ENCODE results near the gene MRPS35.

MRPS35 gene

DNA sequence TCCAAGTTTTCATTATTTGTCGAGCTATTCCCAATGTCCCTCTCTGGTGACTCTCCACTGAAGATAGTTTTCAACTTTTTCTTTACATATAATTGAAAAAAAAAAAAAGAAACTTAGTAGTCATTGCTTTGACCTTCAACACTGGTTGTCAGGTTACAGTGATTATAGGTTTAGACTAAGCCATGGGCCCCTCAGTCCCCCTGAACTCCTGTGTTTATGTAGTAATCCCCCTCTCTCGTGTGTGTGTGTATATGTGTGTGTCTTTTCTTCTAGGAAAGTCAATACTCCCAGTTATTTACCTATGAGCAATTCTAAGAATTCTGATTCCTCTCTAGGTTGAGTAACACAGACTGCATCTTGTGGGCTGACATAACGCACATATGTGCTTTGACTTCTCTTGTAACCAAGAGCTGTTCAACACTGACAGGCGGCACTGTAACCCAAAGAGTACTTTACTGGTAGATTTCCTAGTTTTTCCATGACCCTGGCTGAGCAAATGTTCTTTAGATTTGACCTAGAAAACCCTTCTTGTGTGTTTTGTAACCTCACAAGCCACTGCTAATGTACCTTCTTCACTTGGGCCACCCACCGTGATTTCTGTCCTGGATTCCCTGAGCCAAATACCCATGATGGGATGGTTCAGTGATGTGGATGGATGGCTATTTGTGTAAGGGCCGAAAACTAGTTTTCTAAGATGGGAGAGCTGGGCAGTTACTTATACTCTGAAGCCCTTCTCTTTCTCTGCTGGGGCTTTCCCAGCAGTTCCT, 84.4 kb downstream of the MRPS35 start:
- Histone ChIP-seq H3K27me3 (ENCODE audit: control insufficient read depth, insufficient read depth, low read length) (no peaks in the 10 kb centered on the region), H3K36me3 (ENCODE audit: control insufficient read depth, insufficient read depth, low read length) (peaks cover 84% of the 10 kb centered on the region), H3K4me1 (ENCODE audit: control insufficient read depth, insufficient read depth, low read length) (no peaks in the 10 kb centered on the region)

DNA sequence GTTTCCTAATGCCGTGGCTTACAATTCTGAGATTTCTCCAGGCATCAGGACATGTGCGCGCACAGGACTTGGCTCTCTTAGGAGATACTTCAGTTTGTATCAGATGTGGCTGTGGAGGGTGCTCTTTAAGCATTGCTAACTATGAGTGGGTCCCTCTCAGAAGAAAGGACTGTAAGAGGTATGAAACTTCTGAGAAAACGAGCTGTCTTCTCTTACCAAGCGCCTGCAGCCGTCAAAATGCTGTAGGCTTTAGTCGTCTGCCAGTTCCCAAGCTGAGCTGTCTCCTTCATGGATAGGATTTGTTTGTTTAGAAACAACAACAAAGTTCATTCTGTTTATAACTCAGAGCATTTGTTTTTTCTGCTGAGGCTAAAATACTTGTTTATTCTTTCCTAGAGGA, 85.5 kb downstream of the MRPS35 start:
- Histone ChIP-seq H3K36me3 (ENCODE audit: control insufficient read depth, insufficient read depth, low read length) (peaks cover 84% of the 10 kb centered on the region), H3K9me3 (ENCODE audit: control insufficient read depth, insufficient read depth, low read length) (no peaks in the 10 kb centered on the region), H3K27me3 (ENCODE audit: control insufficient read depth, insufficient read depth, low read length) (no peaks in the 10 kb centered on the region), H3K27ac (ENCODE audit: low read depth, low read length) (no peak overlapping the region), H3K9ac (ENCODE audit: low read depth, low read length) (no peak overlapping the region), H3K4me1 (ENCODE audit: control insufficient read depth, insufficient read depth, low read length) (no peaks in the 10 kb centered on the region), H3K4me3 (ENCODE audit: low read depth, low read length) (no peak overlapping the region)

More for the DNA sequence above, 84.4 kb downstream of the MRPS35 start:
- Histone ChIP-seq H3K27ac (ENCODE audit: low read depth, low read length) (no peak overlapping the region), H3K9me3 (ENCODE audit: control insufficient read depth, insufficient read depth, low read length) (no peaks in the 10 kb centered on the region), H3K9ac (ENCODE audit: low read depth, low read length) (no peak overlapping the region), H3K4me3 (ENCODE audit: low read depth, low read length) (no peak overlapping the region)

DNA sequence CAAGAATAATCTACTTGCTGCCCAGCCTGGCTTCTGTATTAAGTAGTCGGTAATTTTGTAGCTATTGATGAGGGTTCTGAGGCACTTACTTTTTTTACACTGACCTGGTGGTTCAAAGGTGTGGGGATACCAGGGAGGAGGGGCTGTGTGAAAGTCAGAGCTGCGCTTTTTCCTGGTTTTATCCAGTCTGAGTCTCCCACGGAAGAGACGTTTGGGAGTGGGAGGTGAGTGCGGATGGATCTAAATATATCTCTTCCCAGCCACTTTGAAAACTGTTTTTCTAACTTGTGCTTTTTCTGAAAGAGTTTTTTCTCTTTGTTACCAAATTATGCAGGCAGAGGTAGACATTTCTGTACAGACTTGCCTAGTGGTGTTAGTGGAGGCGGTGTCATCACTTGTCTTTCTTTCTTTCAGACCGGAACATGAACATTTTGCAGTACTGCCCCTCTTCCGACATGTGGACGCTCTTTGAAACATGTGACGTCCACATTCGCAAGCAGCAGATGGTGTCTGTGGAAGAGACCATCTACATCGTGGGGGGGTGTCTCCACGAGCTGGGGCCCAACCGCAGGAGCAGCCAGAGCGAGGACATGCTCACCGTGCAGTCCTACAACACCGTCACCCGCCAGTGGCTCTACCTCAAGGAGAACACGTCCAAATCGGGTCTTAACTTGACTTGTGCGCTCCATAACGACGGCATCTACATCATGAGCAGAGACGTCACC, 86.8 kb downstream of the MRPS35 start:
- Histone ChIP-seq H3K27me3 (ENCODE audit: control insufficient read depth, insufficient read depth, low read length) (no peaks in the 10 kb centered on the region), H3K27ac (ENCODE audit: low read depth, low read length) (no peak overlapping the region), H3K9ac (ENCODE audit: low read depth, low read length) (no peak overlapping the region), H3K4me1 (ENCODE audit: control insufficient read depth, insufficient read depth, low read length) (no peaks in the 10 kb centered on the region), H3K4me3 (ENCODE audit: low read depth, low read length) (no peak overlapping the region), H3K36me3 (ENCODE audit: control insufficient read depth, insufficient read depth, low read length) (peaks cover 72% of the 10 kb centered on the region), H3K9me3 (ENCODE audit: control insufficient read depth, insufficient read depth, low read length) (no peaks in the 10 kb centered on the region)

DNA sequence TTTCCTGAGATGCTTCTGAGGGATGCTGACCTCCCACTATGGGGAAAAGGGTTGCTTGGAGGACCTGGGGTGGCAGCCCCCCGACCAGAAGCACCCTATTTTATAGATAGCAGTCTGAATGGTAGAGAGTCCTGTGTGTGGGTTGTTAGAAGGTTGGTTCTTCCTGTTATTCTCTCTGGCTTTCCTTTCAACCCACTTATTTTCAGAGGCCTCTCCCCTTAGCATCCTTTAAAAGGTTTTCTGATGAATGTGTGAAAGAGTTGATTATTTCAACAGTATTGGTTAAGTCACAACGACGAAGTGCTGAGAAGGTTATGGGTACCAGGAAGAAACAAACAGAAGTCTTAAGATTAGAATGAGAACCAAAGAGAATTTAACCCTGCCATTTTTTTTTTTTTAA, 90.2 kb downstream of the MRPS35 start:
- Histone ChIP-seq H3K4me3 (ENCODE audit: low read depth, low read length) (no peak overlapping the region), H3K9ac (ENCODE audit: low read depth, low read length) (no peak overlapping the region), H3K4me1 (ENCODE audit: control insufficient read depth, insufficient read depth, low read length) (no peaks in the 10 kb centered on the region), H3K9me3 (ENCODE audit: control insufficient read depth, insufficient read depth, low read length) (no peaks in the 10 kb centered on the region), H3K36me3 (ENCODE audit: control insufficient read depth, insufficient read depth, low read length) (peaks cover 41% of the 10 kb centered on the region), H3K27ac (ENCODE audit: low read depth, low read length) (no peak overlapping the region), H3K27me3 (ENCODE audit: control insufficient read depth, insufficient read depth, low read length) (no peaks in the 10 kb centered on the region)

DNA sequence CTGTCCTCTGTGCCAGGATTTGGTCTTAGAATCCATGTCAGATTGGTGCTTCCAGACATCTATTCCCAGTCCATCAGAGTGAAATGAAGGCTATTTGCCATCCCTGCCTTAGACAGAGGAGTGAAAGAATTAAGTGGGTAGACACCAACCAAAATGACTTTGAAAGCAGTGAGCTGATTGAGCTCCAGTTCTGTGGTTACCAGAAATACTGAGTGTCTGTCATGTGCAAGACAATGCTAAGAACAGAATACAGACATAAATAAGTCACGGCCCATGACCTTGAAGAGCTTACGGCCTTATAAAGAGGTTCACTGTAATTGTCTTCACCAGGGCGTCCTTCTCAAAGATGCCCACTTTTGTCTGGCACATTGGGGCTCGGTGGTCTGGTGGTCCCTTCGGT, 91.0 kb downstream of the MRPS35 start:
- Histone ChIP-seq H3K4me3 (ENCODE audit: low read depth, low read length) (no peak overlapping the region), H3K9me3 (ENCODE audit: control insufficient read depth, insufficient read depth, low read length) (no peaks in the 10 kb centered on the region), H3K9ac (ENCODE audit: low read depth, low read length) (no peak overlapping the region), H3K36me3 (ENCODE audit: control insufficient read depth, insufficient read depth, low read length) (peaks cover 34% of the 10 kb centered on the region), H3K27me3 (ENCODE audit: control insufficient read depth, insufficient read depth, low read length) (no peaks in the 10 kb centered on the region), H3K4me1 (ENCODE audit: control insufficient read depth, insufficient read depth, low read length) (no peaks in the 10 kb centered on the region), H3K27ac (ENCODE audit: low read depth, low read length) (no peak overlapping the region)

DNA sequence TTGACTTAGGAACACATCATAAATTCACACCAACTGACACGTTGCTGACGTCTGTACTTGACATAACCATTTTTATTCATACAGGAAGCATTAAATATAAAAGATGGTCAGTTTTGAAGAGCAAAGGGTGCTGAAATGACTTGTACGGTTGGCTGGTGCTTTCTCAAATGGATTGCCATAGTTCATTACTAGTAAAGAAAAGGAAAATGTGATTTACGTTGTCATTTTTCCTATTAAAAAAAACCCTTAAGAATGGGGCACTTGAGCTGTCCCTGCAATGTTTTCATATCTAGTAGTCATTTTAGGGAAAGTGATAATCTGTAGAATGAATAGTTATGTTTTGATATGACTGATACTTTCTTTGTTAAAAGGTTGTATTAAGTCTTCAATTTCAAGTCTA, 91.9 kb downstream of the MRPS35 start:
- H3K9ac ChIP-seq (ENCODE audit: low read depth, low read length) = no peak overlapping the region
- no peaks in the 10 kb centered on the region for H3K27me3 ChIP-seq (ENCODE audit: control insufficient read depth, insufficient read depth, low read length)
- no peak overlapping the region for H3K27ac ChIP-seq (ENCODE audit: low read depth, low read length)
- H3K4me3 ChIP-seq (ENCODE audit: low read depth, low read length) = no peak overlapping the region
- H3K36me3 ChIP-seq (ENCODE audit: control insufficient read depth, insufficient read depth, low read length) = peaks cover 25% of the 10 kb centered on the region
- H3K9me3 ChIP-seq (ENCODE audit: control insufficient read depth, insufficient read depth, low read length) = no peaks in the 10 kb centered on the region
- H3K4me1 ChIP-seq (ENCODE audit: control insufficient read depth, insufficient read depth, low read length) = 0 out of 2 replicates have a peak, but pooled peaks cover 2% of the 10 kb centered on the region

DNA sequence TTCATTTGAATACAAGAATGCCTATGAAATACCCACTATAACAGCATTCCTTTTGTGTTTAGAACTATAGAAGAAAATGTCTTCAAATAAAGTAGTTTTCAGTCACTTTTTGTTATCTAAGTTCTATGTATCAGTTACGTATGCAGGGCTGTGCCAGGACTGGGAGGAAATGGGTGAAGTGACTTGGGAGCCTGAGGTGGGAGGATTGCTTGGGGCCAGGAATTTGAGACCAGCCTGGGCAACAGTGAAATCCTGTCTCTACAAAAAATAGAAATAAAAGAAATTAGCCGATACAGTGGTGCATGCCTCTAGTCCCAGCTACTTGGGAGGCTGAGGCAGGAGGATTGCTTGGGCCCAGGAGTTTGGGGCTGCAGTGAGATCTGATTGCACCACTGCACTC, 92.3 kb downstream of the MRPS35 start:
- Histone ChIP-seq H3K9ac (ENCODE audit: low read depth, low read length) (no peak overlapping the region), H3K4me3 (ENCODE audit: low read depth, low read length) (no peak overlapping the region), H3K9me3 (ENCODE audit: control insufficient read depth, insufficient read depth, low read length) (no peaks in the 10 kb centered on the region), H3K27ac (ENCODE audit: low read depth, low read length) (no peak overlapping the region), H3K4me1 (ENCODE audit: control insufficient read depth, insufficient read depth, low read length) (0 out of 2 replicates have a peak, but pooled peaks cover 4% of the 10 kb centered on the region), H3K36me3 (ENCODE audit: control insufficient read depth, insufficient read depth, low read length) (peaks cover 21% of the 10 kb centered on the region), H3K27me3 (ENCODE audit: control insufficient read depth, insufficient read depth, low read length) (no peaks in the 10 kb centered on the region)

DNA sequence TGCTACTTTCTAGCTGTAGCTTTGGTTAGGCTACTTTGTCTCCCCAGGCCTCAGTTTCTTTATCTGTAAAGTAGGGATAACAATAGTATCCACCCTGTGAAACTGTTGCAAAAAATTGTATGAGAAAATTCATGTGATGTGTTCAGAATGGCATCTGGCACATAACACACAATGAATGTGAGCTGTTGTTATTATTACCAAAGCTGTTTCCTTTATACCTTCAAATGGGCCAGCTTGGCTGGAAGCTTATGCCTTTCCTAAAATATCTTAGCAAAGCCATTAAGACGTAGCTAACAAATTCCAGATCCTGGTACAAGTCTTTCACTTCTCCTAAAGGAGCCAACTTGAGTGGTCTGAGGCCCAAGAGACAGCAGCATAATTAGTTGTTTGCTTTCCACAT, 94.6 kb downstream of the MRPS35 start:
- Histone ChIP-seq H3K9ac (ENCODE audit: low read depth, low read length) (no peak overlapping the region), H3K4me1 (ENCODE audit: control insufficient read depth, insufficient read depth, low read length) (0 out of 2 replicates have a peak, but pooled peaks cover 4% of the 10 kb centered on the region), H3K27me3 (ENCODE audit: control insufficient read depth, insufficient read depth, low read length) (no peaks in the 10 kb centered on the region), H3K9me3 (ENCODE audit: control insufficient read depth, insufficient read depth, low read length) (no peaks in the 10 kb centered on the region), H3K36me3 (ENCODE audit: control insufficient read depth, insufficient read depth, low read length) (no peaks in the 10 kb centered on the region), H3K4me3 (ENCODE audit: low read depth, low read length) (no peak overlapping the region), H3K27ac (ENCODE audit: low read depth, low read length) (no peak overlapping the region)

All from HUES48 (cell line).